Right lobe of liver (tissue), 6 donors: ENCODE results near the gene TMC4. TPM values are rescaled to one million over a fixed set of nuclear protein-coding genes. Genes with fewer than 3 reads are reported as not detected.

ENCODE experiments used
- ATAC-seq, 4 donors: fragments of 200-7000 bp; cut with Tn5 transposase; one replicate each; pipeline ENCODE4 v1.9.1; 2020; ENCODE audit warnings: mild to moderate bottlenecking in 4 of 4, moderate library complexity in 4 of 4
- DNase-seq, 3 donors: peaks; one replicate each; pipeline ENCODE4 v3.0.0-alpha.2; 2020
- H3K27ac ChIP-seq, 3 donors: fragments of 200-600 bp; one replicate each; pipeline ENCODE4 v1.8.0; 2022
- H3K27me3 ChIP-seq, 2 donors: fragments of 200-600 bp; one replicate each; pipeline ENCODE4 v1.8.0; 2022
- H3K36me3 ChIP-seq, 4 donors: fragments of 200-600 bp; sonication (generic) in 1 of 4; one replicate each; pipeline versions ENCODE4 v1.5.1 to v1.8.0; 2017 to 2022; ENCODE audit warnings: control low read depth in 1 of 4
- H3K4me1 ChIP-seq, 4 donors: fragments of 200-600 bp; sonication (generic) in 1 of 4; one replicate each; pipeline versions ENCODE4 v1.5.1 to v1.8.0; 2017 to 2022; ENCODE audit warnings: control low read depth in 1 of 4
- H3K4me3 ChIP-seq, 3 donors: fragments of 200-600 bp; one replicate each; pipeline ENCODE4 v1.8.0; 2022
- H3K9me3 ChIP-seq, 4 donors: fragments of 200-600 bp; sonication (generic) in 1 of 4; one replicate each; pipeline versions ENCODE4 v1.5.1 to v1.8.0; 2017 to 2022; ENCODE audit warnings: control low read depth in 1 of 4
- CTCF ChIP-seq, 4 donors: fragments of 200-600 bp in 3 of 4; fragments of 450-650 bp in 1 of 4; IDR thresholded peaks; one replicate each; pipeline versions ENCODE4 v1.5.1 to v1.8.0; 2016 to 2022; ENCODE audit warnings: antibody characterized with exemption in 4 of 4, mild to moderate bottlenecking in 2 of 4
- POLR2A ChIP-seq: fragments of 450-650 bp; IDR thresholded peaks from one replicate; pipeline ENCODE4 v1.6.1; 2017; ENCODE audit warnings: antibody characterized with exemption, mild to moderate bottlenecking
- WGBS: methylation state at CpG from one replicate; pipeline ENCODE4 v1.1.6; 2018; ENCODE audit warnings: low coverage, low lambda C conversion rate; ENCODE audit not compliant: insufficient coverage; ENCODE audit errors: missing lambda C conversion rate; 5-methylcytosine and 5-hydroxymethylcytosine counted together
- intact Hi-C, 2 donors: fragments of 100-400 bp; cut with DNase I; formaldehyde crosslinking; loops; one replicate each; pipeline versions ENCODE4 v1.11.2 to v1.14.1; 2022
- total RNA-seq, 6 experiments: library from RNA; depleted of rRNA in 2 of 6; stranded (reverse); fragments of >200 nt in 2 of 6; fragmentation: NEBNext Ultra II Directional in 3 of 6; extraction: Animal tissue kit (Norgen Biotek cat#: 25700) in 3 of 6; gene quantifications; one replicate each; pipeline versions ENCODE4 v1.1.0 to v1.2.4, GENCODE V29; 2016 to 2023
- donor health status: DM: no; HTN: yes; CAD: no.
- donor health status: DM: no; HTN: no; CAD: no.
- donor health status: DM: no; HTN: no; CAD: no.
- donor health status: DM: no; HTN: yes; CAD: no.
- donor health status: DM: no; HTN: yes; CAD: no.

TMC4 gene
- total RNA-seq, 6 experiments from 2014 or later: 0.18 to 2.4 (median 1.1) TPM

GRCh38 chr19:54190503-54191010 lies 17.6 kb upstream of the TMC4 start:
- Histone ChIP-seq H3K4me1 (peaks cover 0 to 10% (median 3%) of the 10 kb centered on the region in 4 donors), H3K4me3 (peak overlapping the region; percentile 89 to 91 (median 90)), H3K27me3 (no peaks in the 10 kb centered on the region), H3K27ac (peak overlapping the region; percentile 96 to 97 (median 96)), H3K36me3 (peaks cover 0 to 25% (median 12%) of the 10 kb centered on the region in 4 donors), H3K9me3 (no peaks in the 10 kb centered on the region)
- ATAC-seq: peak; percentile 67 to 78 (median 72)
- WGBS: 0% methylated on average over 4 of the region's 56 CpGs
- peak; percentile 100 for DNase-seq
- TF ChIP-seq POLR2A (no peak), CTCF (IDR thresholded peaks at IDR 0.05) (no peak)
- intact Hi-C loops: no loop called here

- DNase-seq: peak; percentile 100
- peak overlapping the region; percentile 96 to 97 (median 96) for H3K27ac ChIP-seq
- peak overlapping the region; percentile 89 to 91 (median 90) for H3K4me3 ChIP-seq
- no peaks in the 10 kb centered on the region for H3K9me3 ChIP-seq
- no peak for TF ChIP-seq CTCF (IDR thresholded peaks at IDR 0.05)
- peak; percentile 76 for TF ChIP-seq POLR2A
- H3K4me1 ChIP-seq: peaks cover 0 to 10% (median 3%) of the 10 kb centered on the region in 4 donors
- peaks cover 0 to 25% (median 12%) of the 10 kb centered on the region in 4 donors for H3K36me3 ChIP-seq
- ATAC-seq: peak; percentile 72 to 83 (median 76)
- intact Hi-C loops: no loop called here
- 0% methylated on average over 15 of the region's 65 CpGs for WGBS
- H3K27me3 ChIP-seq: no peaks in the 10 kb centered on the region
Observed at GRCh38 chr19:54189735-54190502, 17.0 kb upstream of the TMC4 start.

GRCh38 chr19:54189145-54189734 lies 16.3 kb upstream of the TMC4 start, which contains the start of gene MBOAT7:
TSS of gene MBOAT7 (minus strand) at chr19:54189580. CDS start at chr19:54188508, 1,072 bp downstream.
- DNase-seq (no peak), ATAC-seq (peak; percentile 0 to 61 (median 24))
- TF ChIP-seq POLR2A: peak; percentile 72
- TF ChIP-seq CTCF (IDR thresholded peaks at IDR 0.05): peak; percentile 15 to 50 (median 32)
- intact Hi-C loops: no loop called here
- Histone ChIP-seq H3K27me3 (no peaks in the 10 kb centered on the region), H3K36me3 (peaks cover 0 to 19% (median 10%) of the 10 kb centered on the region in 4 donors), H3K9me3 (no peaks in the 10 kb centered on the region), H3K4me1 (peaks cover 0 to 10% (median 3%) of the 10 kb centered on the region in 4 donors), H3K27ac (peak within 1 kb of the TSS; percentile 96 to 97 (median 96)), H3K4me3 (peak within 1 kb of the TSS; percentile 89 to 91 (median 90))
- 0% methylated on average over 34 of the region's 64 CpGs for WGBS

- Histone ChIP-seq H3K36me3 (peaks cover 0 to 10% (median 5%) of the 10 kb centered on the region in 4 donors), H3K27ac (peak overlapping the region; percentile 11 to 97 (median 96)), H3K4me3 (peak overlapping the region in 2 of 3 donors; percentile 68 to 89), H3K4me1 (peaks cover 0 to 10% (median 3%) of the 10 kb centered on the region in 4 donors), H3K9me3 (no peaks in the 10 kb centered on the region), H3K27me3 (no peaks in the 10 kb centered on the region)
- ATAC-seq: no peak
- TF ChIP-seq POLR2A (no peak), CTCF (IDR thresholded peaks at IDR 0.05) (no peak)
- WGBS: 51% methylated on average over 7 of the region's 12 CpGs
- DNase-seq: no peak
- intact Hi-C loops: no loop called here
Observed at GRCh38 chr19:54188215-54188871, 15.4 kb upstream of the TMC4 start.
